GM19043 (cell line): ENCODE results near the gene ELK4.

Experiments used
- ATAC-seq: cut with Tn5 transposase; IDR thresholded peaks from one replicate; pipeline ENCODE4 v1.9.1; 2021; ENCODE audit warnings: low read depth; ENCODE audit not compliant: unreplicated experiment

The ELK4 gene

GRCh38 chr1:205631010-205631767 is 622 bp downstream of the ELK4 start:
- ATAC-seq = peak; percentile 64

GRCh38 chr1:205630651-205631009 is 1.2 kb downstream of the ELK4 start:
- no peak for ATAC-seq

- ATAC-seq = no peak
Observed at GRCh38 chr1:205630241-205630640, 1.6 kb downstream of the ELK4 start.

- no peak for ATAC-seq
Observed at GRCh38 chr1:205629751-205630150, 2.1 kb downstream of the ELK4 start.

GRCh38 chr1:205627956-205628355 is 3.9 kb downstream of the ELK4 start:
- no peak for ATAC-seq

- no peak for ATAC-seq
Observed at GRCh38 chr1:205626216-205626615, 5.6 kb downstream of the ELK4 start.

GRCh38 chr1:205623646-205624045 is 8.2 kb downstream of the ELK4 start:
- ATAC-seq = no peak

- ATAC-seq = no peak
Observed at GRCh38 chr1:205620269-205620668, 11.5 kb downstream of the ELK4 start.

- no peak for ATAC-seq
Observed at GRCh38 chr1:205619376-205619775, 12.4 kb downstream of the ELK4 start.

- ATAC-seq = no peak
Observed at GRCh38 chr1:205616563-205617293, 15.1 kb downstream of the ELK4 start.

- ATAC-seq = no peak
Observed at GRCh38 chr1:205615789-205616188, 16.0 kb downstream of the ELK4 start.

GRCh38 chr1:205613854-205614412 is 17.9 kb downstream of the ELK4 start:
- no peak for ATAC-seq

GRCh38 chr1:205612556-205612955 is 19.3 kb downstream of the ELK4 start:
- ATAC-seq = no peak

- no peak for ATAC-seq
Observed at GRCh38 chr1:205612104-205612503, 19.7 kb downstream of the ELK4 start.

- no peak for ATAC-seq
Observed at GRCh38 chr1:205610901-205611466, 20.8 kb downstream of the ELK4 start.

GRCh38 chr1:205610036-205610435 is 21.8 kb downstream of the ELK4 start:
- no peak for ATAC-seq

GRCh38 chr1:205604825-205605505 is 26.8 kb downstream of the ELK4 start:
- no peak for ATAC-seq

- no peak for ATAC-seq
Observed at GRCh38 chr1:205604059-205604458, 27.8 kb downstream of the ELK4 start.

GRCh38 chr1:205601205-205601604 is 30.6 kb downstream of the ELK4 start:
- ATAC-seq = no peak

GRCh38 chr1:205600085-205600484 is 31.7 kb downstream of the ELK4 start:
- peak; percentile 66 for ATAC-seq

GRCh38 chr1:205599669-205600042 is 32.2 kb downstream of the ELK4 start:
- ATAC-seq = no peak
